Upper lobe of left lung (tissue), 6 donors: Measurements from ENCODE around the gene PLEKHG7. TPM values are rescaled to one million over a fixed set of nuclear protein-coding genes. Genes with fewer than 3 reads are reported as not detected.

ENCODE experiments used
- ATAC-seq, 2 donors: fragments of 200-7000 bp; cut with Tn5 transposase; one replicate each; pipeline ENCODE4 v1.9.1; 2022; ENCODE audit warnings: mild to moderate bottlenecking in 2 of 2, moderate library complexity in 2 of 2; ENCODE audit not compliant: low FRiP score in 2 of 2
- DNase-seq, 2 donors: peaks; one replicate each; pipeline ENCODE4 v3.0.0-alpha.2; 2019 to 2020
- H3K27ac ChIP-seq, 4 donors: fragments of 200-600 bp; sonication (generic); one replicate each; pipeline ENCODE4 v1.5.1; 2016 to 2019
- H3K27me3 ChIP-seq, 4 donors: fragments of 200-600 bp; sonication (generic); one replicate each; pipeline ENCODE4 v1.5.1; 2017 to 2019
- H3K36me3 ChIP-seq, 4 donors: fragments of 200-600 bp; sonication (generic); one replicate each; pipeline ENCODE4 v1.5.1; 2016 to 2019
- H3K4me1 ChIP-seq, 4 donors: fragments of 200-600 bp; sonication (generic); one replicate each; pipeline ENCODE4 v1.5.1; 2018 to 2019
- H3K4me3 ChIP-seq, 4 donors: fragments of 200-600 bp; sonication (generic); one replicate each; pipeline ENCODE4 v1.5.1; 2017 to 2019; ENCODE audit warnings: mild to moderate bottlenecking in 2 of 4, moderate library complexity in 1 of 4
- H3K9me3 ChIP-seq, 4 donors: fragments of 200-600 bp; sonication (generic); one replicate each; pipeline ENCODE4 v1.5.1; 2018 to 2019
- EP300 ChIP-seq, 4 donors: sonication (generic); formaldehyde crosslinking; IDR thresholded peaks; one replicate each; pipeline ENCODE4 v1.5.1; 2017; ENCODE audit warnings: antibody characterized with exemption in 4 of 4, control low read depth in 2 of 4
- POLR2A ChIP-seq, 4 donors: fragments of 450-650 bp; IDR thresholded peaks; one replicate each; pipeline ENCODE4 v1.5.1; 2016 to 2017; ENCODE audit warnings: antibody characterized with exemption in 4 of 4, mild to moderate bottlenecking in 2 of 4
- POLR2AphosphoS5 ChIP-seq, 2 donors: sonication (generic); formaldehyde crosslinking; IDR thresholded peaks; one replicate each; pipeline ENCODE4 v1.5.1; 2017; ENCODE audit warnings: antibody characterized with exemption in 2 of 2
- WGBS, 2 donors: methylation state at CpG; one replicate each; pipeline ENCODE4 v1.1.5; 2017 to 2018; 5-methylcytosine and 5-hydroxymethylcytosine counted together
- total RNA-seq, 6 donors: library from RNA; depleted of rRNA in 4 of 6; stranded (reverse); fragments of >200 nt in 4 of 6; gene quantifications; one replicate each; pipeline versions ENCODE4 v1.1.0 to v1.2.1, GENCODE V29; 2016 to 2021
- TF ChIP-seq, protein P1 (sequence below), 6 experiments: fragments of 450-650 bp in 4 of 6; fragments of 200-600 bp in 2 of 6; sonication (generic) in 2 of 6; IDR thresholded peaks; one replicate each; pipeline ENCODE4 v1.5.1; 2016 to 2019; ENCODE audit warnings: antibody characterized with exemption in 6 of 6
- donor health status: DM: no; HTN: no; CAD: no; lungs with moderate emphysema.
- donor health status: DM: no; HTN: yes; CAD: no; lungs with severe emphysema.

The PLEKHG7 gene
- total RNA-seq, 6 donors from 2014 or later = 0.91 to 15.9 (median 2.0) TPM; not detected in 1

DNA sequence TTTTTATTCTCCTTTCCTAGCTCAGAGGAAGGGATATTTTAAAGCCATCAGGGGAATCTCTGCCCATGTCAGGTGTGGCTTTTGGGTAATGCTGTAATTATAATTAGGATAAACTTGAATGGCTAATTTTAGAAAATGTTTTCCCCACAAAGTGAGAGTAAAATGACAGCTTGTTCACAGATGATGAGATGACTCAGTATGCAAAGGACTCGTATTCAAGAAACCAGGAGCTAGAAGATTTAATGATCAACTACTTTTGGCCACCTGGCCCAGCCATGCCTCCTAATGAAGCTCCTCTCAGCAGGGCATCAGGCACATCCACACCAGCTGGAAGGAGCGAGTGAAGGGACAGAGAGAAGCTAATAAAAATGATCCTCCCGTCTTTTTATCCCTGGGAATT, 29.0 kb upstream of the PLEKHG7 start:
- Histone ChIP-seq H3K4me1 (no peaks in the 10 kb centered on the region), H3K27ac (no peak overlapping the region), H3K36me3 (no peaks in the 10 kb centered on the region), H3K4me3 (no peak overlapping the region), H3K9me3 (no peaks in the 10 kb centered on the region), H3K27me3 (no peaks in the 10 kb centered on the region)
- 88 to 94% methylated on average over 3 of the region's 3 CpGs for WGBS, 2 donors
- TF ChIP-seq EP300 (IDR thresholded peaks at IDR 0.05) (no peak), POLR2AphosphoS5 (IDR thresholded peaks at IDR 0.05) (no peak), POLR2A (IDR thresholded peaks at IDR 0.05) (no peak)
- TF ChIP-seq, protein P1, sequence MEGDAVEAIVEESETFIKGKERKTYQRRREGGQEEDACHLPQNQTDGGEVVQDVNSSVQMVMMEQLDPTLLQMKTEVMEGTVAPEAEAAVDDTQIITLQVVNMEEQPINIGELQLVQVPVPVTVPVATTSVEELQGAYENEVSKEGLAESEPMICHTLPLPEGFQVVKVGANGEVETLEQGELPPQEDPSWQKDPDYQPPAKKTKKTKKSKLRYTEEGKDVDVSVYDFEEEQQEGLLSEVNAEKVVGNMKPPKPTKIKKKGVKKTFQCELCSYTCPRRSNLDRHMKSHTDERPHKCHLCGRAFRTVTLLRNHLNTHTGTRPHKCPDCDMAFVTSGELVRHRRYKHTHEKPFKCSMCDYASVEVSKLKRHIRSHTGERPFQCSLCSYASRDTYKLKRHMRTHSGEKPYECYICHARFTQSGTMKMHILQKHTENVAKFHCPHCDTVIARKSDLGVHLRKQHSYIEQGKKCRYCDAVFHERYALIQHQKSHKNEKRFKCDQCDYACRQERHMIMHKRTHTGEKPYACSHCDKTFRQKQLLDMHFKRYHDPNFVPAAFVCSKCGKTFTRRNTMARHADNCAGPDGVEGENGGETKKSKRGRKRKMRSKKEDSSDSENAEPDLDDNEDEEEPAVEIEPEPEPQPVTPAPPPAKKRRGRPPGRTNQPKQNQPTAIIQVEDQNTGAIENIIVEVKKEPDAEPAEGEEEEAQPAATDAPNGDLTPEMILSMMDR (IDR thresholded peaks at IDR 0.05) = no peak
- ATAC-seq (no peak), DNase-seq (no peak)

DNA sequence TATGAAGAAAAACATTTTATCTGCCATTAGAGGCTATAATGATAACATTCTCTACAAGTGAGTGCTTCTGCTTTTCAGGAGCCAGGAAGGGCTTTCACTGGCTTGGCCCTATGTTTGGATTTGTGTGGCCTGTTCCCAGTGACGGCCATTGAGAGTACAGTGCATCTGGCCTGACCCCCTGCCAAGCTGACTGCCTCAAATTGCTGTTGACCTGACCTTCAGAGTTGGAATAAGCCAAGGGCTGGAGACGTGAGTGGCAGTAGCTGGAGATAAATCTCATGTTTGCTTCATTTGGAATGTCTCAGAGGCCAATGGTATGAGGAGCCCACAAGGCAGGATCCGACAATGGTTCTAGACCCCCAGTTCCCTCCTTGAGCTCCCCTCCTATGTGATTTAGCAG, 28.3 kb upstream of the PLEKHG7 start:
- TF ChIP-seq, protein P1 (IDR thresholded peaks at IDR 0.05) = no peak
- no peak for TF ChIP-seq EP300 (IDR thresholded peaks at IDR 0.05)
- no peak for TF ChIP-seq POLR2AphosphoS5 (IDR thresholded peaks at IDR 0.05)
- TF ChIP-seq POLR2A (IDR thresholded peaks at IDR 0.05) = no peak
- 67 to 71% methylated on average over 3 of the region's 3 CpGs for WGBS, 2 donors
- ATAC-seq = no peak
- Histone ChIP-seq H3K27ac (no peak overlapping the region), H3K4me1 (no peaks in the 10 kb centered on the region), H3K27me3 (no peaks in the 10 kb centered on the region), H3K9me3 (no peaks in the 10 kb centered on the region), H3K4me3 (no peak overlapping the region), H3K36me3 (no peaks in the 10 kb centered on the region)
- no peak for DNase-seq

DNA sequence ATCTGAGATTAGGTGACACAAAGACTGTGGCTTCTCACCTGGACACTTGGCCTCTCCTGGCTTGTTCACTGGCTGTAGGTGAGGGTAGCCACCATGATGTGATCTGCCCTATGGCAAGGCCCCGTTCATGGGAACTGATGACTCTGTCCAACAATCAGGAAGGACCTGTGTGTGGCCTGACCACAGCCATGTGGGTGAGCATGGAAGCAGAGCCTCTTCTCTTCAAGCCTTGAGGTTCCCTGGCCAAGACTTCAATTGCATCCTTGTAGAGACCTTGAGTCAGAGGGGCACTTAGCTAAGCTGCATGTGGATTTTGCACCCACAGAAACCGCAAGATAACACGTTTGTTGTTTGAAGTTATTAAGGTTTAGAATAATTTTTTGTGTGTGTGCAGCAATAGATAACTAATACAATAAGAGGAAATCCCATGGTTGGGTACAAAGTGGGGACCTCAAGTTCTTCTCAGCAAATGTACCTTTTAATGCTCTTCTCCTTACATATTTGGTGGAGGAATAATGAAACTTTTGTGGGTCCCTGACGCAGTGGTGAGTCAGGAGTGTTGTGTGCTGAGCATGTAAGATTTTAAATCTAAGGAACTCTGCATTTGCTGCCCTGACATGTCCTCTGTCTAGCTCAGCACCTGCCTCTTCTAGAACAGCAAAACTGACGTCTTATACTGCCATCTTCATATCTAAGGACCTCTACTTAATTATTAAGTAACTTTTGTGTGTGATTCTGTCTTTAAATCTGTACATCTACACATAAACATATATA, 27.5 kb upstream of the PLEKHG7 start:
- Histone ChIP-seq H3K27me3 (no peaks in the 10 kb centered on the region), H3K4me1 (no peaks in the 10 kb centered on the region), H3K9me3 (no peaks in the 10 kb centered on the region), H3K36me3 (no peaks in the 10 kb centered on the region), H3K27ac (no peak overlapping the region), H3K4me3 (no peak overlapping the region)
- WGBS, 2 donors = 72 to 79% methylated on average over 4 to 5 of the region's 5 CpGs
- ATAC-seq (no peak), DNase-seq (no peak)
- TF ChIP-seq EP300 (IDR thresholded peaks at IDR 0.05) (no peak), POLR2A (IDR thresholded peaks at IDR 0.05) (no peak), POLR2AphosphoS5 (IDR thresholded peaks at IDR 0.05) (no peak)
- TF ChIP-seq, protein P1 (IDR thresholded peaks at IDR 0.05) = no peak

- TF ChIP-seq EP300 (IDR thresholded peaks at IDR 0.05) (no peak), POLR2AphosphoS5 (IDR thresholded peaks at IDR 0.05) (no peak), POLR2A (IDR thresholded peaks at IDR 0.05) (no peak)
- TF ChIP-seq, protein P1 (IDR thresholded peaks at IDR 0.05) = no peak
- WGBS, 2 donors = 84 to 87% methylated on average over 4 of the region's 4 CpGs
- Histone ChIP-seq H3K4me3 (no peak overlapping the region), H3K36me3 (no peaks in the 10 kb centered on the region), H3K27ac (no peak overlapping the region), H3K4me1 (no peaks in the 10 kb centered on the region), H3K27me3 (no peaks in the 10 kb centered on the region), H3K9me3 (no peaks in the 10 kb centered on the region)
- ATAC-seq (no peak), DNase-seq (no peak)
Measured at GRCh38 chr12:92676710-92677109, 26.1 kb upstream of the PLEKHG7 start.

DNA sequence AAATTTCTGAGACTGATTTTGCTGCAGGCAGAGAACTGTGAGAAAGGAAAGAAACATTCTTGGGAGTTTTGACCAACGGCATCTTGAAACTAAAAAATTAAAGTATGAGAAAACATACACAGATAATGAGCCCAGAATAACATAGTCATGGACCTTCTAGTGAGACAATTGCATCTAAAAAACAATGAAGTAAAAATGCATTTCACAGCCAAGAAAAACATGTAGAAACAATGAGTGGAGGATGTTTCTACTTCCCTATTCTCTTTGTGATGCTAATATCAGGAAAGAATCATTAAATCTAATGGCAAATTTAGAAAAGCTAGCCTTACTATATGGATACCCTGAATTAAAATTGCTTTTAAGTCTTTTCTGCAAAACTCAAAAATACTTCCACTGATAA, 12.2 kb upstream of the PLEKHG7 start:
- no peak for ATAC-seq
- TF ChIP-seq EP300 (IDR thresholded peaks at IDR 0.05) (no peak), POLR2AphosphoS5 (IDR thresholded peaks at IDR 0.05) (no peak), POLR2A (IDR thresholded peaks at IDR 0.05) (no peak)
- TF ChIP-seq, protein P1 (IDR thresholded peaks at IDR 0.05) = no peak
- Histone ChIP-seq H3K36me3 (no peaks in the 10 kb centered on the region), H3K27me3 (no peaks in the 10 kb centered on the region), H3K27ac (no peak overlapping the region), H3K9me3 (no peaks in the 10 kb centered on the region), H3K4me3 (no peak overlapping the region), H3K4me1 (no peaks in the 10 kb centered on the region)
- DNase-seq = no peak
- WGBS, 2 donors = 49 to 80% methylated on average over 1 of the region's 1 CpG
